ENCODE measurements around the gene NPTN.
"Not testable (repeated sequence)": the region's sequence is repeated elsewhere in the genome, so short reads cannot be mapped to it uniquely, and the experiment has no call there.

The NPTN gene

GRCh38 chr15:73633111-73633990, at the start of gene NPTN:
Gene NPTN (minus strand): TSS chr15:73633389. CDS start chr15:73633215, 174 bp downstream.
- peak; percentile 95 to 96 for DNase-seq (ENCODE audit: low read depth in 2 of 2)

GRCh38 chr15:73682600-73683090, 49.5 kb upstream of the NPTN start:
- no peak for DNase-seq (ENCODE audit: low read depth in 2 of 2)

DNA sequence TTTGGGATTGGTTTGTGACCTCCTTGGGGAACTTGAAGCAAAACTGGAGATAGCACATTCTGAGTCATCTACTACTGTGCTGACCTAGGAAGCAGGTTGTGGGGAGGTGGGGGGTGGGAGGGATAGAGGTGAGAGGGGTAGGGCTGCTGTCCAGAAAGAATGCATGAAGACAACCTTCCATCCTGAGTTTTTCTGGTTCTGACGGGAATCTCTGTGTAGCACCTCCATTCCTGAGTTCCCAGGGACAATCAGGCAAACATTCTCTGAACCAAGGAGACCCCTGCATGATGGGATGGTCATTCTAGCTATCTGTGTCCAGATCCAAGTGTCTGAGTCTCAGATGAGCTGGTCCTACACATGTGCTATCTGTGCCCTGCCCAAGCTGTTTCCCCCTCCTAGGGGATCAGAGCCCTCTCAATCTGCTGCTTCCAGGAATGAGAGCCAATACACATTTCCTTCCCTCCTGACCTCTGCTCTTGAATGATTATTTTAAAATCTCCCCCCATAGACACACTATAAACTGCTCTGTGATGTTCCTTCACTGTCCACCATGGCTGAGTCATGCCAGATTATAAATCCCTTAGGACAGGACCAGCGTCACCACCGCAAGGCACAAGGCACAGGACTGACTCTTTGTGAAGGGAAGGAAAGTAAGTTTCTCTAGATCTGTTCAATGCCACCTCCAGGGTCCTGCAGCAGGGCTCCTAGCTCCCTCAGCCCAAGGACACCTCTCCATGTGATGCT, 48.8 kb upstream of the NPTN start:
- no peak for DNase-seq (ENCODE audit: low read depth in 2 of 2)

- DNase-seq (ENCODE audit: low read depth in 2 of 2): no peak
Measured at GRCh38 chr15:73681063-73681462, 47.9 kb upstream of the NPTN start.

DNA sequence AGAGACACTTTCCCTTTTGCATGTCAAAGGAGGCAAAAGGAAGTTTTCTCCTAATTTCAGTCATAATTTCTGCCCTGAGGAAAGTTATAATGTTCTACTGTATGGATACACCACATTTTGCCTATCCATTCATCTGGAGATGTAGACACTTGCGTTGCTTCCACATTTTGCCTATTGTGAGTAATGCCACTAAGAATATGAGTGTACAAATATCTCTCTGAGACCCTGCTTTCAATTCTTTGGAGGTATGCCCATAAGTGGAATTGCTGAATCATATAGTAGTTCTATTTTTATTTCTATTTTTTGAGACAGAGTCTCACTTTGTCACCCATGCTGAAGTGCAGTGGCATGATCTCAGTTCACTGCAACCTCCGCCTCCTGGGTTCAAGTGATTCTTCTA, 47.4 kb upstream of the NPTN start:
- DNase-seq (ENCODE audit: low read depth in 2 of 2): no peak

DNA sequence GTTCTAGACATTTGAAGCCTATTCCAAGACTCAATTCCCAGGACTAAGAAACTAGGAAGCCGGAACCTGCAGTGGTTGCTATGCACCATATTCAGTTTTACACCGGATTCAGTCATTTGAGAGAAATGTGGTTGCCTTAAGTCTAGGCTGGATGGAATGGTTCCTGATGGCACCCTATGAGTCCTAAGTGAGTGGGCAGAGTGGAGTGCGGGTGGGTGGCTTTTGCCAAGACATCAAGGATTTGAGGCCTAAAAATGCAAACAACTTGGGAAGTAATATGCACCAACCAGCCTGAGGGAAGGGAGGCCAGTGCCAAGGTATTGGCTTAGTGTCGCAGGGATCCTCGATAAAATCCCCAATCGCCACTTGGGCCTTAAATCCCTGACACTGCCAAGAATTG, 46.8 kb upstream of the NPTN start:
- no peak for DNase-seq (ENCODE audit: low read depth in 2 of 2)

DNA sequence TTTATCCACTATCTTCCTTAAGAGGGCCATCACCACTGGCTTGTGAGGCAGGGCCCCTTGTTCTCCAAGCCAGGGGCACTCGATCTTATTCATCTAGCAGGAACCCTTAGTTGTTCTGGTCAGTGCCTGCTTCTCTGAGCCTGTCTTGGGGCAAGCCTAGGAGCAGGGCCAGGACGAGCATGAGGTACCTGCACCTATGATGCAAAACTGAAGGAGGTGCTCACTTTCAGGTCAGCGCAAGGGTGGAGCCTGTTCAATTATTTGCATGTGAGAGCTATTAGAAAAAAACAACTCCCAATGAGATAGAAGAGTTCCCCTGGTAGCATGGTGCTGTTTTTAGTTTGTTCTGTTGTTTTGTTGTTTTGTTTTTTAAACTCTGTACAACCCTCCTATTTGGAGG, 46.0 kb upstream of the NPTN start:
- no peak for DNase-seq (ENCODE audit: low read depth in 2 of 2)

DNA sequence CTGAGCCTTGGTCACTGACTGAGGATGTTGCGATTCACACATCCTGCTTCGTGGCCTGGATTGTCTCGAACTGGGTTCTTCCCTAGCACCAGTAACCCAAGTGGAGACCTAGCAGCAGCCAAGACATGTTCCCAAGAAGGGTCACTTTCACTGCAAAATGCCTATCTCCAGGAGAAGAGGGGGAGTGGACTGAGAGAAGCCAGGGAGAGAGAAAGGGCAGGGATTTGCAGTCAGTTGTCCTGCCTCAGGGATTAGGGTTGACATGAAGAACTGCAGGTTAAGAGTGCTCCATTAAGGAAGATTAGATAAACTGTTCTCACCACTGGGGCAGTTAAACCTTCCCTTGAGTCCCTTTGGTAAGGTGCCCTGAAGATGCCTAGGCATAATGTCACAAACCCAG, 45.3 kb upstream of the NPTN start:
- no peak for DNase-seq (ENCODE audit: low read depth in 2 of 2)

- DNase-seq (ENCODE audit: low read depth in 2 of 2): no peak
Measured at GRCh38 chr15:73677733-73678132, 44.5 kb upstream of the NPTN start.

DNA sequence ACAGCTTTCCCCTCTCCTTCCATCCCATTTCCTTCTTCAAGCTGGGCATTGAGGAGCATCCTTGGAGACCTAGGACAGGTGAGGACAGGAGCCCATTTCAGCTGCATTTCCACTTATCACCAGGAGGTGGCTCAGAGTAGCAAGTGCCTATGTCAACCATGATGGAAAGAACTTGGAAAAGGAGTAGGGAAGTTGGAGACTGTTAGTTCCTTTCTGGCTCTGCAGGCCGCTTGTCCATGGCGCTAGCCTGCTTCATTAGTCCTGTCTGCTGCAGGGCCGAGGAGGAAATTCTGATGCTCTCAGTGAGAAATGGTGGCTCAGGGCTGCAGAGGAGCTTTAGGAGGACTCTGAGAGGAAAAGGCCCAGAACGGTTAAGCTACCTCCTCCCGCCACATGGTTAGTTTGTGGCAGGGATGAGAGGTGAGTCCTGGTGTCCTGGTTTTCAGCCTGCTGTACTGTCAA, 44.0 kb upstream of the NPTN start:
- peak in 1 of 2 experiments; percentile 36 for DNase-seq (ENCODE audit: low read depth in 2 of 2)

DNA sequence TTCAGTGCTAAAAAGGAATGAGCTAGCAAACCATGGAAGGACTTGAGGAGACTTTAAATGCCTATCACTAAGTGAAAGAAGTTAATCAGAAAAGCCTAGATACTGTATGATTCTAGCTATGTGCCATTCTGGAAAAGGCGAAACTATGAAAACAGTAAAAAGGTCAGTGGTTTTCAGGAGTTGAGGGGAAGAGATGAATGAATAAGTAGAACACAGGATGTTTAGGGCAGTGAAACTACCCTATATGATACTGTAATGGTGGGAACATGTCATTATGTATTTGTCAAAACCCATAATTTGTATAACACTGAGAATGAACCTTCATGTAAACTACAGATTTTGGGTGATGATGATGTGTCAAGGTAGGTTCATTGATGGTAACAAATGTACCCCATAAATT, 41.4 kb upstream of the NPTN start:
- no peak for DNase-seq (ENCODE audit: low read depth in 2 of 2)

DNA sequence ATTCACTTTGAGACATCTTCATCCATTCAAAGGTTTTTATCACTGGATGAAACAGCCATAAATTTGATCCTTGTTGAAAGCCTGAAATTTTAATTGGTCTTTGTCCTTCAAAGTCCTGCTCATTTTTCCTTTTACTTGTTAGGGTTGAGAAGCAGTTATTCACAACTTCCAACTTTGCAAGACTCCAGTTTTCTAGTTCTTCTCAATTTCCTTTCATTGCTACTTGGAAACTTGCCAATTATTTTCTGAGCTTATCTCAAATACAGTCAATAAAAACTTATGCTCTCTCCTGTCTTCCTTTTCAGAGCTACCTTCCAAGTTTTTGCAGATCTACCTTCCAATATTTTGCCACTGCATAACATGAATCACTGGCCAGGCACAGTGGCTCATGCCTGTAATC, 27.3 kb upstream of the NPTN start:
- no peak for DNase-seq (ENCODE audit: low read depth in 2 of 2)

DNA sequence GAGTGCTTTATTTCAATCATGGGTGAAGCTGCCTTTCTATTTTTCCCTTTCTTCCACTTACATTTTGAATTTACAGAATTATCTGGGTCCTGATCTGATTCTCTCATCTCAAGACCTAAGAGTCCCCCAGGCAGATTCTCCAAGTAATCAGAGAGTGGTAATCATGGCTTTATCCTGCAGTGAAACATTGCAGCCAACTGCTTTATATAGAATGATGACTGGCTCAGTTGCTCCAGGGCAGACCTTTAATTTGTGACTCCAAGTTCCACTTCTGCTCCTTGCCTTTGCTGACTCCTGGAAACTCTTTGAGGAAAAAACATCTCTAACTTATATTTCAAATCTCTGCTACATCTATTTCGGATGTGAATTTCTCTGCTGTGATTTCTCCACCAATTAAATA, 25.5 kb upstream of the NPTN start:
- DNase-seq (ENCODE audit: low read depth in 2 of 2): no peak

- DNase-seq (ENCODE audit: low read depth in 2 of 2): no peak
Measured at GRCh38 chr15:73655724-73656123, 22.5 kb upstream of the NPTN start.

DNA sequence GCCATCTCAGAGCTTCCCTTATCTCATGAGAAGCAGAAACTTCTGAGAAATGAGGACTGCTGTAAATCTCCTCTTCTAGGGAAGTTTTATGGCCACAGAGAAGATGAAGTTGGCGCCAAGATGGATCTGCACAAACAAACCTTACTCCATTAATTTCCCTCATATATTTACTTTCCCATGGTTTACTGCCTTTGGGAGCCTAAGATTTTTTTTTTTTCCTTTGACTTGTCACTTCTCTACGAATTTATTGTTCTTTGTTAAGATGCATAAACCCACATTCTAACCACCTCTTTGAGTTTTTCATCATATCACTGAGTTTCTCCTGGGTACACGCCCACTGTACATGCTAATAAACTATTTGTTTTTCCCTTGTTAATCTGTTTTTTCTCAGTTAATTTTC, 21.5 kb upstream of the NPTN start:
- DNase-seq (ENCODE audit: low read depth in 2 of 2): no peak

DNA sequence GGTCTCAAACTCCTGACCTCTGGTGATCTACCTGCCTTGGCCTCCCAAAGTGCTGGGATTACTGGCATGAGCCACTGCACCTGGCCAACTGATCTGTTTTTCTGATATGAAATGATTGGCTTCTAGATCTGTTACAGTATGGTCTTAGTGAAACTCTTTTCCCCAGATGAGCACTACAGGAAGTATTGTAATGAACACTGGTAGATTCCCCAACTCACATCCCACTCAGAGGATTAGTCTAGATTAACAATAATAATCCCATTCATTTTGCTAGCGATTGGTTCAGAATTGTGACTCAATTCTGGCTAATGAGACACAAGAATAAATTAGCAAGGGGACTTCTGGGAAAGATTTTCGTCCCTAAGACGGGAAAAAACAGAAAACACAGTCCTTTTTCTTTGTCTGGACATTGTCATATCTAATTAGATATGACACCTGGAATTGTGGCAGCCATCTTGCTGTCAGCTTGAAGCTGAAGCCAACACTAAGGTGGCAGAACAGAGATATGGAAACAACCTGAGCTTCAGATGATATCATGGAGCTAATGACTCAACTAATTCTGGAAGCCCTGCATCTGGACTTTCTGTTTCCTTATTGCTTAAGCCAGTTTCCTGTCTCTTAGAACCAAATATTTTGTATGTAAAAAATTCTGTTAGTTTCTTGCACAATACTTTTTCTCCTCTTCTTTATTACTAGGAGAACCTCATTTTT, 17.4 kb upstream of the NPTN start:
- DNase-seq (ENCODE audit: low read depth in 2 of 2): no peak

GRCh38 chr15:73648014-73648295, 14.8 kb upstream of the NPTN start:
- no peak for DNase-seq (ENCODE audit: low read depth in 2 of 2)

- no peak for DNase-seq (ENCODE audit: low read depth in 2 of 2)
Measured at GRCh38 chr15:73647259-73648013, 14.2 kb upstream of the NPTN start.

DNA sequence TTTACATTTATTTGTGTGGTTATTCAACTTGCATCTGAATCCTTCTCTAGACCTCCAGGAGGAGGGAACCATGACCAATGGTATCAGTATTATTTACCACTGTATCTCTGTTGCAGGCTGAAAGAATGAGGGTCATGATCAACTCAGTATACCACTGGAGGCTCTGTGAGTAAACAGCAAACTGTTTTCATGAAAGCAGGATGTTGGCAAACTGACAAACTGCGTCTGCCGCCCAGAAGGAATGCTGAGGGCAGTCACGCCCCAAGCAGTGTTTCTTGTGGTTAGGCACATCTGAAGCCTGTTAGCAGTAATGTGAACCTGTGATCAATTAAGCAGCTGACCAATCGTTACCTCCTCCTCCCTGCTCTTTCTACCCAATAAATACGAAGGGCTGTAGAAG, 6.3 kb upstream of the NPTN start:
- DNase-seq (ENCODE audit: low read depth in 2 of 2): not testable (repeated sequence)

- no peak for DNase-seq (ENCODE audit: low read depth in 2 of 2)
Measured at GRCh38 chr15:73637527-73637926, 4.3 kb upstream of the NPTN start.

DNA sequence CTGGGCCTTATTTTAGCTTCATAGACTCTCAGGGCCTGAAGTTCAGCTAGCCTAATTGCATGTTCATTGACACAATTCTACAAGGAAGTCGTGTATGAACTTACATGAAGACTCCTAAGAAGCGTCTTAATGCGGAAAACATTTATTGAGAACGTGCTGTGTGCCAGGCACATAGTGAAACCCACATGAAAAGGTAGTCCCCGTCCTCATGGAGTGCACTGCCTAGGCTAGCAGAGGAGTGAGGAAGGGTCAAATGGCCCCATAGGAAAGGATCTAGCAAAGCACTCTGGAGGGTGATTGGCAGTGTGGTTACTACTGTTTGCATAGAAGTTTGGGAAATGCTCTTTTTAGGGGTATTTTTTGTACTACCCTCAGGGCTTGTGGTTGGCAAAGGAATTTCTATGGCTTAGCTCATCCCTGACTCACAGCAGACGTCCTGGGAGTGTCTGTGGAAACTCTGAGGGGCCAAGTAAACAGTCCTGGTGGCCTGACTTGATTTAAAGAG, 854 bp upstream of the NPTN start:
- peak; percentile 86 to 87 for DNase-seq (ENCODE audit: low read depth in 2 of 2)

GRCh38 chr15:73632670-73633058, 525 bp downstream of the NPTN start:
- DNase-seq (ENCODE audit: low read depth in 2 of 2): no peak

All from fibroblast of skin of left quadriceps (primary cell).